MCF 10A (cell line): ENCODE data around the gene KIAA0319L. TPM values are rescaled to one million over a fixed set of nuclear protein-coding genes. Genes with fewer than 3 reads are reported as not detected.

Source experiments
- BruUV-seq: library from RNA; stranded (reverse); fragments of 400-500 nt; replicated peaks from 2 replicates; lab custom pipeline; 2021; lab: Mats Ljungman, UMichigan
- CTCF ChIA-PET: fragments of 300-600 bp; sonication (Branson Sonifier 250); formaldehyde crosslinking; extraction: SDS; loops from one replicate; lab custom pipeline; 2021; ENCODE audit warnings: antibody characterized with exemption, inconsistent platforms; lab: Yijun Ruan, JAX
- POLR2A ChIA-PET: fragments of 300-600, 350-650 bp; sonication (Branson Sonifier 250); formaldehyde crosslinking; extraction: SDS; loops from one replicate; lab custom pipeline; 2020; ENCODE audit warnings: antibody characterized with exemption, inconsistent platforms; lab: Yijun Ruan, JAX
- DNase-seq: peaks from one replicate; pipeline ENCODE4 v3.0.0-alpha.2; 2018; ENCODE audit not compliant: unreplicated experiment
- H3K27ac Mint-ChIP-seq: one replicate; pipeline ENCODE4 v1.8.0; 2022; ENCODE audit warnings: mild to moderate bottlenecking, low read depth, mixed read lengths; ENCODE audit not compliant: unreplicated experiment
- H3K27me3 Mint-ChIP-seq: one replicate; pipeline ENCODE4 v1.8.0; 2022; ENCODE audit warnings: mixed read lengths; ENCODE audit not compliant: insufficient read depth, unreplicated experiment
- H3K36me3 Mint-ChIP-seq: one replicate; pipeline ENCODE4 v1.8.0; 2022; ENCODE audit warnings: mild to moderate bottlenecking, moderate library complexity, mixed read lengths; ENCODE audit not compliant: insufficient read depth, unreplicated experiment
- H3K4me1 Mint-ChIP-seq: one replicate; pipeline ENCODE4 v1.8.0; 2022; ENCODE audit warnings: mixed read lengths; ENCODE audit not compliant: insufficient read depth, unreplicated experiment
- H3K4me3 Mint-ChIP-seq: one replicate; pipeline ENCODE4 v1.8.0; 2022; ENCODE audit warnings: mild to moderate bottlenecking, moderate library complexity, mixed read lengths; ENCODE audit not compliant: unreplicated experiment
- H3K9me3 Mint-ChIP-seq: one replicate; pipeline ENCODE4 v1.8.0; 2022; ENCODE audit warnings: mixed read lengths; ENCODE audit not compliant: unreplicated experiment
- intact Hi-C: fragments of 100-400 bp; cut with micrococcal nuclease; formaldehyde crosslinking; loops from 2 replicates; pipeline ENCODE4 v1.14.1; 2022
- total RNA-seq: library from RNA; stranded (reverse); gene quantifications from 2 replicates; pipeline ENCODE4 v1.2.3, GENCODE V29; 2022
- TF ChIP-seq, protein P1 (sequence below): fragments of 200-600 bp; IDR thresholded peaks from one replicate; pipeline ENCODE4 v1.8.0; 2022; ENCODE audit warnings: antibody characterized with exemption, mild to moderate bottlenecking; ENCODE audit not compliant: unreplicated experiment

Gene KIAA0319L
- total RNA-seq, 1 experiment from 2014 or later, result 50.7 TPM

GRCh38 chr1:35518183-35518582 is 39.0 kb downstream of the KIAA0319L start:
- Mint-ChIP-seq H3K27ac (no peak overlapping the region), H3K9me3 (peaks cover 32% of the 10 kb centered on the region), H3K27me3 (no peaks in the 10 kb centered on the region), H3K4me1 (no peaks in the 10 kb centered on the region), H3K4me3 (no peak overlapping the region), H3K36me3 (peaks cover 11% of the 10 kb centered on the region)
- no TSS peak for BruUV-seq
- ChIA-PET CTCF (no interaction called here), POLR2A (interaction anchor here (0.7 kb wide), 1 partner anchor 9 kb away, joined by 4 read pairs; no protein-coding TSS in a partner anchor)
- no peak for DNase-seq
- TF ChIP-seq, protein P1, sequence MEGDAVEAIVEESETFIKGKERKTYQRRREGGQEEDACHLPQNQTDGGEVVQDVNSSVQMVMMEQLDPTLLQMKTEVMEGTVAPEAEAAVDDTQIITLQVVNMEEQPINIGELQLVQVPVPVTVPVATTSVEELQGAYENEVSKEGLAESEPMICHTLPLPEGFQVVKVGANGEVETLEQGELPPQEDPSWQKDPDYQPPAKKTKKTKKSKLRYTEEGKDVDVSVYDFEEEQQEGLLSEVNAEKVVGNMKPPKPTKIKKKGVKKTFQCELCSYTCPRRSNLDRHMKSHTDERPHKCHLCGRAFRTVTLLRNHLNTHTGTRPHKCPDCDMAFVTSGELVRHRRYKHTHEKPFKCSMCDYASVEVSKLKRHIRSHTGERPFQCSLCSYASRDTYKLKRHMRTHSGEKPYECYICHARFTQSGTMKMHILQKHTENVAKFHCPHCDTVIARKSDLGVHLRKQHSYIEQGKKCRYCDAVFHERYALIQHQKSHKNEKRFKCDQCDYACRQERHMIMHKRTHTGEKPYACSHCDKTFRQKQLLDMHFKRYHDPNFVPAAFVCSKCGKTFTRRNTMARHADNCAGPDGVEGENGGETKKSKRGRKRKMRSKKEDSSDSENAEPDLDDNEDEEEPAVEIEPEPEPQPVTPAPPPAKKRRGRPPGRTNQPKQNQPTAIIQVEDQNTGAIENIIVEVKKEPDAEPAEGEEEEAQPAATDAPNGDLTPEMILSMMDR, result no peak
- intact Hi-C loops, result no loop called here

GRCh38 chr1:35511305-35511704 is 45.9 kb downstream of the KIAA0319L start:
- Mint-ChIP-seq H3K36me3 (peaks cover 19% of the 10 kb centered on the region), H3K27me3 (no peaks in the 10 kb centered on the region), H3K27ac (no peak overlapping the region), H3K9me3 (peaks cover 8% of the 10 kb centered on the region), H3K4me3 (no peak overlapping the region), H3K4me1 (peaks cover 10% of the 10 kb centered on the region)
- intact Hi-C loops, result no loop called here
- no peak for DNase-seq
- CTCF ChIA-PET, result no interaction called here
- TF ChIP-seq, protein P1, result no peak
- POLR2A ChIA-PET, result interaction anchor here (0.7 kb wide), 1 partner anchor 129 kb away, joined by 4 read pairs; no protein-coding TSS in a partner anchor
- no TSS peak for BruUV-seq

- H3K4me1 Mint-ChIP-seq, result peaks cover 18% of the 10 kb centered on the region
- CTCF ChIA-PET, result interaction anchor here (1.2 to 2.1 kb wide), 3 partner anchors 55 to 60 kb away, joined by 4 to 7 read pairs (median 4); no protein-coding TSS in a partner anchor
- no peak overlapping the region for H3K4me3 Mint-ChIP-seq
- DNase-seq, result no peak
- intact Hi-C loops, result no loop called here
- H3K36me3 Mint-ChIP-seq, result peaks cover 23% of the 10 kb centered on the region
- POLR2A ChIA-PET, result interaction anchor here (0.5 to 0.9 kb wide), 2 partner anchors 32 to 47 kb away, joined by 3 read pairs; no protein-coding TSS in a partner anchor
- TF ChIP-seq, protein P1, result no peak
- H3K27ac Mint-ChIP-seq, result no peak overlapping the region
- no peaks in the 10 kb centered on the region for H3K27me3 Mint-ChIP-seq
- BruUV-seq, result no TSS peak
- H3K9me3 Mint-ChIP-seq, result no peaks in the 10 kb centered on the region
Observed at GRCh38 chr1:35509558-35509957, 47.6 kb downstream of the KIAA0319L start.

DNA sequence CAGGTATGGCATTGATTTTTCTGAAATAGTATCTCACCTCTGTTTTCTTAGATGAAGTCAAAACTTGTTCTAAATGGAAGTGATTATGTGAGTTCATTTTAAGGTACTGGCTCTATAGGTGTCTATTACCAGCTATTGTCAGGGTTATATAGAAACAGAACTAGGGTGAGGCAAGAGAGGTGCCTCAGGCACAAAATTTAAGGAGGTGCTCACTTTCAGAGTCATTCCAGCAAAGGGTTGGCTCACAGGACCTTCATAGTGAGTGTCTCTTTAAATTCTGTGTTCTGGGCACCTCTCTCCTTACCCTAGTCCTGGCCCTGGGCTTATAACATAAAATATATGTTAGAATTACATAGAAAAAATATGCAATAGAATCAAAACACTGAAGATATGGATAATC is 49.3 kb downstream of the KIAA0319L start:
- TF ChIP-seq, protein P1, result no peak
- no peaks in the 10 kb centered on the region for H3K27me3 Mint-ChIP-seq
- ChIA-PET CTCF (interaction anchor here (0.6 to 2.1 kb wide), 3 partner anchors 56 to 228 kb away, joined by 4 to 7 read pairs (median 4); no protein-coding TSS in a partner anchor), POLR2A (interaction anchor here (0.8 kb wide), 1 partner anchor 219 kb away, joined by 3 read pairs; no protein-coding TSS in a partner anchor)
- H3K4me1 Mint-ChIP-seq, result peaks cover 18% of the 10 kb centered on the region
- peak; percentile 30 for DNase-seq
- H3K36me3 Mint-ChIP-seq, result peaks cover 20% of the 10 kb centered on the region
- BruUV-seq, result no TSS peak
- H3K4me3 Mint-ChIP-seq, result no peak overlapping the region
- H3K9me3 Mint-ChIP-seq, result no peaks in the 10 kb centered on the region
- peak overlapping the region; percentile 47 for H3K27ac Mint-ChIP-seq
- intact Hi-C loops, result no loop called here
